ENCODE measurements around the gene ZFYVE16.
"Not testable (repeated sequence)": the region's sequence is repeated elsewhere in the genome, so short reads cannot be mapped to it uniquely, and the experiment has no call there.

ZFYVE16 gene

GRCh38 chr5:80487829-80488721 is 80.2 kb downstream of the ZFYVE16 start, which contains the start of gene FAM151B:
Gene FAM151B, plus strand, starts transcription at chr5:80488100. Its CDS starts 24 bp downstream, at chr5:80488124.
- DNase-seq (ENCODE audit: low read depth in 2 of 2): peak; percentile 49 to 67

- no peak for DNase-seq (ENCODE audit: low read depth in 2 of 2)
These were observed 83.4 kb downstream of the ZFYVE16 start for GRCh38 chr5:80491296-80491695.

- DNase-seq (ENCODE audit: low read depth in 2 of 2): no peak
These were observed 84.9 kb downstream of the ZFYVE16 start for GRCh38 chr5:80492741-80493140.

- DNase-seq (ENCODE audit: low read depth in 2 of 2): not testable (repeated sequence)
These were observed 85.6 kb downstream of the ZFYVE16 start for GRCh38 chr5:80493443-80493842.

GRCh38 chr5:80495891-80496290 is 88.0 kb downstream of the ZFYVE16 start:
- DNase-seq (ENCODE audit: low read depth in 2 of 2): no peak

- DNase-seq (ENCODE audit: low read depth in 2 of 2): no peak
These were observed 94.9 kb downstream of the ZFYVE16 start for GRCh38 chr5:80502800-80503199.

GRCh38 chr5:80503641-80504040 is 95.8 kb downstream of the ZFYVE16 start:
- no peak for DNase-seq (ENCODE audit: low read depth in 2 of 2)

- DNase-seq (ENCODE audit: low read depth in 2 of 2): no peak
These were observed 97.0 kb downstream of the ZFYVE16 start for GRCh38 chr5:80504833-80505232.

GRCh38 chr5:80507663-80508062 is 99.8 kb downstream of the ZFYVE16 start:
- DNase-seq (ENCODE audit: low read depth in 2 of 2): no peak

GRCh38 chr5:80508844-80509243 is 101.0 kb downstream of the ZFYVE16 start:
- no peak for DNase-seq (ENCODE audit: low read depth in 2 of 2)

GRCh38 chr5:80509362-80509761 is 101.5 kb downstream of the ZFYVE16 start:
- no peak for DNase-seq (ENCODE audit: low read depth in 2 of 2)

GRCh38 chr5:80516826-80517225 is 109.0 kb downstream of the ZFYVE16 start:
- DNase-seq (ENCODE audit: low read depth in 2 of 2): peak; percentile 2 to 14
